ENCODE results near the gene CCDC97.

DNA sequence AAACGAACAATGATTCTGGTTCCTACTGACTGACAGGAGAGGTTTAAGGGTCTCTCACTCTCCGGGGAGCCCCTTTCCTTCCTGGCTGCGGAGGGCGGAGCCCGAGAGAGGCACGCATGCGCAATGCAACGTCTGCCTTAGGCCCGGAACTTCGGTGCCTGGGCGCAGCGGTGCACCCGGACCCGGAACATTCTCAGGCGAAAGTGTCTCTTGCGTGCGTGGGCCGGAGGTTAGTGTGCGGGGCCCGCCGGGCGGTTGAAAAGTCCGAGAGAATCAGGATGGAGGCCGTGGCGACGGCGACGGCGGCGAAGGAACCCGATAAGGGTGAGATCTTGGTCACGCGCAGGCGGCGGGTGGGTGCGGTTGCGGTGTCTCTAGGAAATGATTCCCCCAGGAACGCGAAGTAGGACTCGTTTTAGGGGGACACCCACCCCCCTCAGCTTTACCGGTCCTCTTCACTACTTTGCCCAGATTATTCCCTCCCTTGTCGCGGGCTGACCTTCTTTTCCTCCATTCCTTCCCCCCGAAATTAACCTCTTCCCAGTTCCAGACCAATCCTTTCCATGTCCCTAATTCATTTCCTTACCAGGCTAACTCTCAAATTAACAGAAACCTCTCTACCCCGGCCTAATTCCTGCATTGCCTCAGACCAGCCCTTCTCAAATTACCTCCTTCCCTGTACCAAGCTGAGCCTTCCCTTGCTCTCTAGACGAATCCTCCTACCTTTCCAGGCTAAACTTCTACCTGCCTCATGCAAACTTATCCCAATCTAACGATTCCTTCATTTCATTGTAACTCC, at the start of gene CCDC97:
- TF ChIP-seq, protein P1, sequence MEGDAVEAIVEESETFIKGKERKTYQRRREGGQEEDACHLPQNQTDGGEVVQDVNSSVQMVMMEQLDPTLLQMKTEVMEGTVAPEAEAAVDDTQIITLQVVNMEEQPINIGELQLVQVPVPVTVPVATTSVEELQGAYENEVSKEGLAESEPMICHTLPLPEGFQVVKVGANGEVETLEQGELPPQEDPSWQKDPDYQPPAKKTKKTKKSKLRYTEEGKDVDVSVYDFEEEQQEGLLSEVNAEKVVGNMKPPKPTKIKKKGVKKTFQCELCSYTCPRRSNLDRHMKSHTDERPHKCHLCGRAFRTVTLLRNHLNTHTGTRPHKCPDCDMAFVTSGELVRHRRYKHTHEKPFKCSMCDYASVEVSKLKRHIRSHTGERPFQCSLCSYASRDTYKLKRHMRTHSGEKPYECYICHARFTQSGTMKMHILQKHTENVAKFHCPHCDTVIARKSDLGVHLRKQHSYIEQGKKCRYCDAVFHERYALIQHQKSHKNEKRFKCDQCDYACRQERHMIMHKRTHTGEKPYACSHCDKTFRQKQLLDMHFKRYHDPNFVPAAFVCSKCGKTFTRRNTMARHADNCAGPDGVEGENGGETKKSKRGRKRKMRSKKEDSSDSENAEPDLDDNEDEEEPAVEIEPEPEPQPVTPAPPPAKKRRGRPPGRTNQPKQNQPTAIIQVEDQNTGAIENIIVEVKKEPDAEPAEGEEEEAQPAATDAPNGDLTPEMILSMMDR (IDR thresholded peaks at IDR 0.05), result no peak
- peak; percentile 69 for TF ChIP-seq POLR2AphosphoS5 (IDR thresholded peaks at IDR 0.05; ENCODE audit: low read depth, low read length)
- TF ChIP-seq, protein P2, sequence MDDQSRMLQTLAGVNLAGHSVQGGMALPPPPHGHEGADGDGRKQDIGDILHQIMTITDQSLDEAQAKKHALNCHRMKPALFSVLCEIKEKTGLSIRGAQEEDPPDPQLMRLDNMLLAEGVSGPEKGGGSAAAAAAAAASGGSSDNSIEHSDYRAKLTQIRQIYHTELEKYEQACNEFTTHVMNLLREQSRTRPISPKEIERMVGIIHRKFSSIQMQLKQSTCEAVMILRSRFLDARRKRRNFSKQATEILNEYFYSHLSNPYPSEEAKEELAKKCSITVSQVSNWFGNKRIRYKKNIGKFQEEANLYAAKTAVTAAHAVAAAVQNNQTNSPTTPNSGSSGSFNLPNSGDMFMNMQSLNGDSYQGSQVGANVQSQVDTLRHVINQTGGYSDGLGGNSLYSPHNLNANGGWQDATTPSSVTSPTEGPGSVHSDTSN (IDR thresholded peaks at IDR 0.05), result peak; percentile 52; the same call in 1 of the 2 replicates

Data from SK-N-SH (cell line).